Loucy (cell line): ENCODE measurements around the gene LRRC14B.

ENCODE experiments used
- EZH2phosphoT487 ChIP-seq: fragments of 200-600 bp; IDR thresholded peaks from 2 replicates; pipeline ENCODE4 v1.6.1; 2018; ENCODE audit warnings: antibody characterized with exemption, mild to moderate bottlenecking, moderate library complexity, borderline replicate concordance
- TF ChIP-seq, protein P1 (sequence below): fragments of 200-600 bp; sonication (generic); conservative IDR thresholded peaks from 2 replicates; pipeline ENCODE4 v1.5.1; 2014; ENCODE audit warnings: mild to moderate bottlenecking, antibody characterized with exemption, low read length

DNA sequence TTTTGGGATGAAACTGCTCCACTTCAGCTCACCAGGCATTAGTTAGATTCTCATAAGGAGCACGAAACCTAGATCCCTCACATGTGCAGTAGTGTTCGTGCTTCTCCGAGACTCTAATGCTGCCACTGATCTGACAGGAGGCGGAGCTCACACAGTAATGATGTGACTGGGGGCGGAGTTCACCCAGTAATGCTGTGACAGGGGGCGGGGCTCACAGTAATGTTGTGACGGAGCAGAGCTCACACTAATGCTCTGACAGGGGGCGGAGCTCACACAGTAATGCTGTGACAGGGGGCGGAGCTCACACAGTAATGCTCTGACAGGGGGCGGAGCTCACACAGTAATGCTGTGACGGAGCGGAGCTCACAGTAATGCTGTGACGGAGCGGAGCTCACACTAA is 27.1 kb upstream of the LRRC14B start:
- TF ChIP-seq, protein P1, sequence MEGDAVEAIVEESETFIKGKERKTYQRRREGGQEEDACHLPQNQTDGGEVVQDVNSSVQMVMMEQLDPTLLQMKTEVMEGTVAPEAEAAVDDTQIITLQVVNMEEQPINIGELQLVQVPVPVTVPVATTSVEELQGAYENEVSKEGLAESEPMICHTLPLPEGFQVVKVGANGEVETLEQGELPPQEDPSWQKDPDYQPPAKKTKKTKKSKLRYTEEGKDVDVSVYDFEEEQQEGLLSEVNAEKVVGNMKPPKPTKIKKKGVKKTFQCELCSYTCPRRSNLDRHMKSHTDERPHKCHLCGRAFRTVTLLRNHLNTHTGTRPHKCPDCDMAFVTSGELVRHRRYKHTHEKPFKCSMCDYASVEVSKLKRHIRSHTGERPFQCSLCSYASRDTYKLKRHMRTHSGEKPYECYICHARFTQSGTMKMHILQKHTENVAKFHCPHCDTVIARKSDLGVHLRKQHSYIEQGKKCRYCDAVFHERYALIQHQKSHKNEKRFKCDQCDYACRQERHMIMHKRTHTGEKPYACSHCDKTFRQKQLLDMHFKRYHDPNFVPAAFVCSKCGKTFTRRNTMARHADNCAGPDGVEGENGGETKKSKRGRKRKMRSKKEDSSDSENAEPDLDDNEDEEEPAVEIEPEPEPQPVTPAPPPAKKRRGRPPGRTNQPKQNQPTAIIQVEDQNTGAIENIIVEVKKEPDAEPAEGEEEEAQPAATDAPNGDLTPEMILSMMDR: no peak
- no peak for TF ChIP-seq EZH2phosphoT487
